Gastroesophageal sphincter (tissue), 3 donors: Measurements from ENCODE around the gene STK11IP.

Experiments
- CTCF ChIP-seq, 4 experiments: fragments of 200-600 bp in 2 of 4; fragments of 450-650 bp in 2 of 4; sonication (generic) in 1 of 4; IDR thresholded peaks; one replicate each; pipeline ENCODE4 v1.5.1; 2017 to 2019; ENCODE audit warnings: antibody characterized with exemption in 4 of 4, mild to moderate bottlenecking in 2 of 4, moderate library complexity in 2 of 4
- POLR2A ChIP-seq, 2 donors: fragments of 450-650 bp; IDR thresholded peaks; one replicate each; pipeline ENCODE4 v1.6.1; 2017; ENCODE audit warnings: antibody characterized with exemption in 2 of 2, mild to moderate bottlenecking in 2 of 2, moderate library complexity in 1 of 2
- POLR2AphosphoS5 ChIP-seq: sonication (generic); formaldehyde crosslinking; IDR thresholded peaks from one replicate; pipeline ENCODE4 v1.6.1; 2017; ENCODE audit warnings: antibody characterized with exemption

- TF ChIP-seq CTCF (IDR thresholded peaks at IDR 0.05) (no peak), POLR2AphosphoS5 (no peak), POLR2A (IDR thresholded peaks at IDR 0.05) (no peak)
These were observed 41.2 kb upstream of the STK11IP start for GRCh38 chr2:219556413-219556812.
